GM13977 (cell line): ENCODE data around the gene RABL6.

Source experiments
- DNase-seq: peaks from one replicate; pipeline ENCODE4 v3.0.0; 2012; ENCODE audit warnings: low spot score
- CTCF ChIP-seq: IDR thresholded peaks from 2 replicates; pipeline ENCODE4 v1.5.1; 2012; ENCODE audit warnings: mild to moderate bottlenecking, control low read depth; ENCODE audit not compliant: insufficient read depth; ENCODE audit errors: extremely low read depth, missing control alignments
- in situ Hi-C: fragments of 300-500 bp; cut with MboI; formaldehyde crosslinking; loops from one replicate; pipeline ENCODE4 v1.12.0; 2022; ENCODE audit warnings: low sequenced_read_pairs, low pct_unique_long_range_greater_than_20kb, mixed read lengths, inconsistent platforms; ENCODE audit not compliant: unreplicated experiment

RABL6 gene

GRCh38 chr9:136814725-136815421 is 7.1 kb downstream of the RABL6 start:
- no peak for DNase-seq
- no peak for TF ChIP-seq CTCF
- in situ Hi-C loops, result no loop called here

- no peak for DNase-seq
- TF ChIP-seq CTCF, result no peak
- in situ Hi-C loops, result no loop called here
These were observed 7.7 kb downstream of the RABL6 start for GRCh38 chr9:136815422-136815782.

GRCh38 chr9:136820971-136821825 is 13.4 kb downstream of the RABL6 start:
- no peak for DNase-seq
- TF ChIP-seq CTCF, result no peak

GRCh38 chr9:136821826-136822544 is 14.2 kb downstream of the RABL6 start:
- no peak for DNase-seq
- no peak for TF ChIP-seq CTCF
- in situ Hi-C loops, result no loop called here

More at GRCh38 chr9:136820971-136821825, 13.4 kb downstream of the RABL6 start:
- in situ Hi-C loops, result no loop called here

- DNase-seq, result no peak
- in situ Hi-C loops, result no loop called here
- TF ChIP-seq CTCF, result no peak
These were observed 15.6 kb downstream of the RABL6 start for GRCh38 chr9:136823136-136824046.
